Breast epithelium (tissue), 3 donors: Measurements from ENCODE around the gene BCORL1.

ENCODE experiments used
- CTCF ChIP-seq, 3 donors: fragments of 450-650 bp; IDR thresholded peaks; one replicate each; pipeline ENCODE4 v1.5.1; 2016 to 2017; ENCODE audit warnings: antibody characterized with exemption in 3 of 3, mild to moderate bottlenecking in 3 of 3, moderate library complexity in 3 of 3
- POLR2A ChIP-seq: fragments of 450-650 bp; IDR thresholded peaks from one replicate; pipeline ENCODE4 v1.6.1; 2016; ENCODE audit warnings: antibody characterized with exemption, mild to moderate bottlenecking, moderate library complexity
- POLR2AphosphoS5 ChIP-seq, 3 donors: sonication (generic); formaldehyde crosslinking; IDR thresholded peaks; one replicate each; pipeline ENCODE4 v1.6.1; 2017; ENCODE audit warnings: antibody characterized with exemption in 3 of 3

- no peak for TF ChIP-seq CTCF (IDR thresholded peaks at IDR 0.05)
- no peak for TF ChIP-seq POLR2A
- no peak for TF ChIP-seq POLR2AphosphoS5 (IDR thresholded peaks at IDR 0.05)
Measured at GRCh38 chrX:130039847-130040246, 57.4 kb downstream of the BCORL1 start.
